Measurements from ENCODE around the gene RCBTB2.

Gene RCBTB2

GRCh38 chr13:48449656-48450055 lies 83.2 kb downstream of the RCBTB2 start:
- Histone ChIP-seq H2BK5ac (ENCODE audit: low read length) (no peak overlapping the region), H2BK120ac (ENCODE audit: low read depth, low read length) (no peak overlapping the region), H3K23ac (ENCODE audit: low read depth, low read length, poor library complexity) (no peak overlapping the region), H2BK12ac (ENCODE audit: low read length) (no peak overlapping the region), H3K4me2 (ENCODE audit: insufficient read depth, low read length, poor library complexity, severe bottlenecking) (no peak overlapping the region), H3K18ac (ENCODE audit: low read length) (no peak overlapping the region), H2BK15ac (ENCODE audit: low read length) (no peak overlapping the region), H3K27me3 (ENCODE audit: control insufficient read depth in 3 of 3, insufficient read depth in 3 of 3, low read depth in 1 of 3, low read length in 3 of 3) (no peaks in the 10 kb centered on the region), H3K9ac (ENCODE audit: low read depth, low read length, poor library complexity) (no peak overlapping the region), H3K9me3 (replicated peaks in 1 of 2; ENCODE audit: control insufficient read depth in 2 of 2, insufficient read depth in 1 of 2, low read depth in 1 of 2, low read length in 2 of 2) (peaks cover 0 to 11% of the 10 kb centered on the region in 2 donors), H3K4me3 (ENCODE audit: low read length in 2 of 2) (no peak overlapping the region), H3K14ac (ENCODE audit: low read length) (no peak overlapping the region), H3K27ac (replicated peaks; ENCODE audit: low read length) (no peak overlapping the region), H3K36me3 (replicated peaks in 1 of 2; ENCODE audit: control insufficient read depth in 2 of 2, insufficient read depth in 2 of 2, low read length in 2 of 2) (peaks cover 2 to 19% of the 10 kb centered on the region in 2 donors), H3K4me1 (ENCODE audit: control insufficient read depth in 2 of 2, insufficient read depth in 1 of 2, low read depth in 1 of 2, low read length in 2 of 2) (no peaks in the 10 kb centered on the region), H4K91ac (ENCODE audit: low read depth, low read length, poor library complexity) (no peak overlapping the region), H2AFZ (ENCODE audit: low read length) (no peak overlapping the region), H2AK5ac (ENCODE audit: low read depth, low read length) (no peak overlapping the region), H4K8ac (ENCODE audit: low read depth, low read length) (no peak overlapping the region), H3K4ac (ENCODE audit: low read length) (no peak overlapping the region), H3K79me1 (ENCODE audit: low read depth, low read length) (no peaks in the 10 kb centered on the region)
- no peak for DNase-seq (ENCODE audit: low spot score)
- no CpG with 5 or more reads among the region's 2 CpGs for WGBS, 2 donors (ENCODE audit: extremely low coverage in 2 of 2, insufficient read length in 2 of 2, insufficient replicate concordance in 1 of 2)

GRCh38 chr13:48448959-48449614 lies 83.8 kb downstream of the RCBTB2 start:
- no peak overlapping the region for H3K14ac ChIP-seq (ENCODE audit: low read length)
- no peaks in the 10 kb centered on the region for H3K4me1 ChIP-seq (ENCODE audit: control insufficient read depth in 2 of 2, insufficient read depth in 1 of 2, low read depth in 1 of 2, low read length in 2 of 2)
- H4K8ac ChIP-seq (ENCODE audit: low read depth, low read length), result no peak overlapping the region
- H2BK5ac ChIP-seq (ENCODE audit: low read length), result no peak overlapping the region
- H2BK15ac ChIP-seq (ENCODE audit: low read length), result no peak overlapping the region
- H3K27ac ChIP-seq (replicated peaks; ENCODE audit: low read length), result no peak overlapping the region
- H3K79me1 ChIP-seq (ENCODE audit: low read depth, low read length), result no peaks in the 10 kb centered on the region
- H4K91ac ChIP-seq (ENCODE audit: low read depth, low read length, poor library complexity), result no peak overlapping the region
- no peak overlapping the region for H2AFZ ChIP-seq (ENCODE audit: low read length)
- no peak for DNase-seq (ENCODE audit: low spot score)
- no peaks in the 10 kb centered on the region for H3K27me3 ChIP-seq (ENCODE audit: control insufficient read depth in 3 of 3, insufficient read depth in 3 of 3, low read depth in 1 of 3, low read length in 3 of 3)
- no peak overlapping the region for H3K4ac ChIP-seq (ENCODE audit: low read length)
- H3K9me3 ChIP-seq (replicated peaks in 1 of 2; ENCODE audit: control insufficient read depth in 2 of 2, insufficient read depth in 1 of 2, low read depth in 1 of 2, low read length in 2 of 2), result peaks cover 0 to 11% of the 10 kb centered on the region in 2 donors
- H2BK12ac ChIP-seq (ENCODE audit: low read length), result no peak overlapping the region
- no peak overlapping the region for H3K9ac ChIP-seq (ENCODE audit: low read depth, low read length, poor library complexity)
- no peak overlapping the region for H2BK120ac ChIP-seq (ENCODE audit: low read depth, low read length)
- no peak overlapping the region for H2AK5ac ChIP-seq (ENCODE audit: low read depth, low read length)
- peaks cover 2 to 13% of the 10 kb centered on the region in 2 donors for H3K36me3 ChIP-seq (replicated peaks in 1 of 2; ENCODE audit: control insufficient read depth in 2 of 2, insufficient read depth in 2 of 2, low read length in 2 of 2)
- no CpG with 5 or more reads among the region's 6 CpGs for WGBS, 2 donors (ENCODE audit: extremely low coverage in 2 of 2, insufficient read length in 2 of 2, insufficient replicate concordance in 1 of 2)
- no peak overlapping the region for H3K23ac ChIP-seq (ENCODE audit: low read depth, low read length, poor library complexity)
- H3K4me2 ChIP-seq (ENCODE audit: insufficient read depth, low read length, poor library complexity, severe bottlenecking), result no peak overlapping the region
- H3K18ac ChIP-seq (ENCODE audit: low read length), result no peak overlapping the region
- H3K4me3 ChIP-seq (ENCODE audit: low read length in 2 of 2), result no peak overlapping the region

- no peak overlapping the region for H3K14ac ChIP-seq (ENCODE audit: low read length)
- no peak overlapping the region for H2BK5ac ChIP-seq (ENCODE audit: low read length)
- H2AK5ac ChIP-seq (ENCODE audit: low read depth, low read length), result no peak overlapping the region
- no peak overlapping the region for H3K4me2 ChIP-seq (ENCODE audit: insufficient read depth, low read length, poor library complexity, severe bottlenecking)
- no peak overlapping the region for H3K18ac ChIP-seq (ENCODE audit: low read length)
- no peak overlapping the region for H2BK12ac ChIP-seq (ENCODE audit: low read length)
- no peak overlapping the region for H2BK120ac ChIP-seq (ENCODE audit: low read depth, low read length)
- H3K23ac ChIP-seq (ENCODE audit: low read depth, low read length, poor library complexity), result no peak overlapping the region
- DNase-seq (ENCODE audit: low spot score), result no peak
- H3K9me3 ChIP-seq (replicated peaks in 1 of 2; ENCODE audit: control insufficient read depth in 2 of 2, insufficient read depth in 1 of 2, low read depth in 1 of 2, low read length in 2 of 2), result peaks cover 0 to 11% of the 10 kb centered on the region in 2 donors
- H2AFZ ChIP-seq (ENCODE audit: low read length), result no peak overlapping the region
- peaks cover under 1 to 7% of the 10 kb centered on the region in 2 donors for H3K36me3 ChIP-seq (replicated peaks in 1 of 2; ENCODE audit: control insufficient read depth in 2 of 2, insufficient read depth in 2 of 2, low read length in 2 of 2)
- H3K27me3 ChIP-seq (ENCODE audit: control insufficient read depth in 3 of 3, insufficient read depth in 3 of 3, low read depth in 1 of 3, low read length in 3 of 3), result no peaks in the 10 kb centered on the region
- WGBS, 2 donors (ENCODE audit: extremely low coverage in 2 of 2, insufficient read length in 2 of 2, insufficient replicate concordance in 1 of 2), result no CpG with 5 or more reads among the region's 3 CpGs
- H3K4me3 ChIP-seq (ENCODE audit: low read length in 2 of 2), result no peak overlapping the region
- no peak overlapping the region for H2BK15ac ChIP-seq (ENCODE audit: low read length)
- no peak overlapping the region for H4K91ac ChIP-seq (ENCODE audit: low read depth, low read length, poor library complexity)
- H3K27ac ChIP-seq (replicated peaks; ENCODE audit: low read length), result no peak overlapping the region
- no peak overlapping the region for H3K9ac ChIP-seq (ENCODE audit: low read depth, low read length, poor library complexity)
- H3K79me1 ChIP-seq (ENCODE audit: low read depth, low read length), result no peaks in the 10 kb centered on the region
- no peak overlapping the region for H3K4ac ChIP-seq (ENCODE audit: low read length)
- H3K4me1 ChIP-seq (ENCODE audit: control insufficient read depth in 2 of 2, insufficient read depth in 1 of 2, low read depth in 1 of 2, low read length in 2 of 2), result no peaks in the 10 kb centered on the region
- no peak overlapping the region for H4K8ac ChIP-seq (ENCODE audit: low read depth, low read length)
These were observed 84.5 kb downstream of the RCBTB2 start for GRCh38 chr13:48448285-48448958.

- no peak overlapping the region for H3K4me3 ChIP-seq (ENCODE audit: low read length in 2 of 2)
- no peak overlapping the region for H2AFZ ChIP-seq (ENCODE audit: low read length)
- no peak overlapping the region for H2AK5ac ChIP-seq (ENCODE audit: low read depth, low read length)
- no peak overlapping the region for H2BK12ac ChIP-seq (ENCODE audit: low read length)
- no peak overlapping the region for H3K27ac ChIP-seq (replicated peaks; ENCODE audit: low read length)
- no peak for DNase-seq (ENCODE audit: low spot score)
- H3K4me1 ChIP-seq (ENCODE audit: control insufficient read depth in 2 of 2, insufficient read depth in 1 of 2, low read depth in 1 of 2, low read length in 2 of 2), result no peaks in the 10 kb centered on the region
- no peak overlapping the region for H3K23ac ChIP-seq (ENCODE audit: low read depth, low read length, poor library complexity)
- H2BK5ac ChIP-seq (ENCODE audit: low read length), result no peak overlapping the region
- no peak overlapping the region for H2BK120ac ChIP-seq (ENCODE audit: low read depth, low read length)
- no peak overlapping the region for H3K14ac ChIP-seq (ENCODE audit: low read length)
- H3K79me1 ChIP-seq (ENCODE audit: low read depth, low read length), result no peaks in the 10 kb centered on the region
- H3K18ac ChIP-seq (ENCODE audit: low read length), result no peak overlapping the region
- H3K4ac ChIP-seq (ENCODE audit: low read length), result no peak overlapping the region
- peaks cover 0 to 11% of the 10 kb centered on the region in 2 donors for H3K9me3 ChIP-seq (replicated peaks in 1 of 2; ENCODE audit: control insufficient read depth in 2 of 2, insufficient read depth in 1 of 2, low read depth in 1 of 2, low read length in 2 of 2)
- no peak overlapping the region for H4K8ac ChIP-seq (ENCODE audit: low read depth, low read length)
- H3K36me3 ChIP-seq (replicated peaks in 1 of 2; ENCODE audit: control insufficient read depth in 2 of 2, insufficient read depth in 2 of 2, low read length in 2 of 2), result no peaks in the 10 kb centered on the region
- H4K91ac ChIP-seq (ENCODE audit: low read depth, low read length, poor library complexity), result no peak overlapping the region
- H3K4me2 ChIP-seq (ENCODE audit: insufficient read depth, low read length, poor library complexity, severe bottlenecking), result no peak overlapping the region
- H3K27me3 ChIP-seq (ENCODE audit: control insufficient read depth in 3 of 3, insufficient read depth in 3 of 3, low read depth in 1 of 3, low read length in 3 of 3), result no peaks in the 10 kb centered on the region
- no peak overlapping the region for H3K9ac ChIP-seq (ENCODE audit: low read depth, low read length, poor library complexity)
- no CpG with 5 or more reads among the region's 1 CpG for WGBS, 2 donors (ENCODE audit: extremely low coverage in 2 of 2, insufficient read length in 2 of 2, insufficient replicate concordance in 1 of 2)
- H2BK15ac ChIP-seq (ENCODE audit: low read length), result no peak overlapping the region
These were observed 86.4 kb downstream of the RCBTB2 start for GRCh38 chr13:48446464-48446863.

Data from neuronal stem cell (in vitro differentiated cells).